GM19025 (cell line): ENCODE data around the gene GRB10.

Experiments used
- ATAC-seq: cut with Tn5 transposase; IDR thresholded peaks from one replicate; pipeline ENCODE4 v1.9.1; 2021; ENCODE audit warnings: mild to moderate bottlenecking, low read depth, moderate library complexity; ENCODE audit not compliant: unreplicated experiment

The GRB10 gene

GRCh38 chr7:50805447-50806125, 22.9 kb upstream of the GRB10 start:
- no peak for ATAC-seq

- no peak for ATAC-seq
These were observed 21.0 kb upstream of the GRB10 start for GRCh38 chr7:50803359-50804337.

- no peak for ATAC-seq
These were observed 19.2 kb upstream of the GRB10 start for GRCh38 chr7:50801907-50802306.

- no peak for ATAC-seq
These were observed 17.2 kb upstream of the GRB10 start for GRCh38 chr7:50799873-50800272.

GRCh38 chr7:50798126-50798525, 15.4 kb upstream of the GRB10 start:
- ATAC-seq = no peak

GRCh38 chr7:50795831-50796230, 13.1 kb upstream of the GRB10 start:
- ATAC-seq = no peak

- no peak for ATAC-seq
These were observed 12.6 kb upstream of the GRB10 start for GRCh38 chr7:50795253-50795652.

- ATAC-seq = no peak
These were observed 11.4 kb upstream of the GRB10 start for GRCh38 chr7:50793947-50794570.

- ATAC-seq = no peak
These were observed 10.6 kb upstream of the GRB10 start for GRCh38 chr7:50793120-50793946.

- ATAC-seq = no peak
These were observed 9.8 kb upstream of the GRB10 start for GRCh38 chr7:50792342-50793119.

- ATAC-seq = no peak
These were observed 9.2 kb upstream of the GRB10 start for GRCh38 chr7:50791938-50792341.

- ATAC-seq = no peak
These were observed 8.8 kb upstream of the GRB10 start for GRCh38 chr7:50791363-50791937.

GRCh38 chr7:50790381-50790780, 7.7 kb upstream of the GRB10 start:
- no peak for ATAC-seq

- no peak for ATAC-seq
These were observed 5.7 kb upstream of the GRB10 start for GRCh38 chr7:50788382-50788781.

GRCh38 chr7:50787825-50788224, 5.1 kb upstream of the GRB10 start:
- ATAC-seq = no peak

GRCh38 chr7:50785346-50785745, 2.6 kb upstream of the GRB10 start:
- no peak for ATAC-seq

- ATAC-seq = no peak
These were observed 1.3 kb upstream of the GRB10 start for GRCh38 chr7:50783801-50784507.

- no peak for ATAC-seq
These were observed 607 bp upstream of the GRB10 start for GRCh38 chr7:50783303-50783702.
